Measurements from ENCODE around the gene AKAP13. TPM values are rescaled to one million over a fixed set of nuclear protein-coding genes. Genes with fewer than 3 reads are reported as not detected.
A peak's percentile ranks its signal among the peaks of the same experiment; 100 is the strongest.

Gene AKAP13
- polyA plus RNA-seq, 3 donors: 47.9 to 99.7 (median 92.6) TPM

- peaks cover 0 to 3% (median 0%) of the 10 kb centered on the region in 3 donors for H3K27me3 Mint-ChIP-seq (ENCODE audit: low read depth in 3 of 3)
- peaks cover 69 to 85% of the 10 kb centered on the region in 2 donors for H3K36me3 ChIP-seq (replicated peaks in 1 of 2; ENCODE audit: control insufficient read depth in 1 of 2, insufficient read depth in 2 of 2, low read length in 2 of 2)
- 95% methylated on average over 2 of the region's 9 CpGs for WGBS (ENCODE audit: insufficient coverage)
- peaks cover 28% of the 10 kb centered on the region for H3K79me2 ChIP-seq (ENCODE audit: insufficient read depth, low read length)
- H3K36me3 Mint-ChIP-seq: peaks cover 69 to 80% of the 10 kb centered on the region in 2 donors
- TF ChIP-seq CTCF (IDR thresholded peaks at IDR 0.05): no peak
- H3K9me3 Mint-ChIP-seq: no peaks in the 10 kb centered on the region
- no peak overlapping the region for H3K4me2 ChIP-seq (replicated peaks; ENCODE audit: extremely low read depth, low read length, poor library complexity, severe bottlenecking)
- H3K27ac Mint-ChIP-seq: peak overlapping the region in 2 of 7 donors; percentile 60 to 62
- no peak overlapping the region for H3K4me3 Mint-ChIP-seq
- no peaks in the 10 kb centered on the region for H3K27me3 ChIP-seq (ENCODE audit: control insufficient read depth in 2 of 2, insufficient read depth in 2 of 2, low read length in 2 of 2)
- no peak overlapping the region for H2AFZ ChIP-seq (ENCODE audit: insufficient read depth, low read depth, low read length, poor library complexity, severe bottlenecking)
- H3K4me1 Mint-ChIP-seq: peaks cover 20% of the 10 kb centered on the region
- intact Hi-C loops (cut with micrococcal nuclease): no loop called here
- no peak overlapping the region for H3K27ac ChIP-seq (ENCODE audit: low read depth in 1 of 2, low read length in 2 of 2)
- no peaks in the 10 kb centered on the region for H3K9me3 ChIP-seq (replicated peaks in 1 of 2; ENCODE audit: control insufficient read depth in 1 of 2, insufficient read depth in 1 of 2, low read length in 2 of 2)
- H3K4me3 ChIP-seq (replicated peaks in 1 of 3; ENCODE audit: low read depth in 2 of 3, low read length in 3 of 3): no peak overlapping the region
- H3K4me1 ChIP-seq (ENCODE audit: control insufficient read depth in 1 of 2, insufficient read depth in 2 of 2, low read length in 2 of 2): peaks cover 16 to 21% of the 10 kb centered on the region in 2 donors
- no peak for DNase-seq
- H4K20me1 ChIP-seq (ENCODE audit: insufficient read depth, low read length): peaks cover 100% of the 10 kb centered on the region
- no peak overlapping the region for H3K9ac ChIP-seq (ENCODE audit: insufficient read depth, low read length, poor library complexity, severe bottlenecking)
These were observed 305.0 kb downstream of the AKAP13 start for GRCh38 chr15:85685356-85685755.

- Histone ChIP-seq H3K4me1 (ENCODE audit: control insufficient read depth in 1 of 2, insufficient read depth in 2 of 2, low read length in 2 of 2) (peaks cover 33 to 41% of the 10 kb centered on the region in 2 donors), H3K4me2 (replicated peaks; ENCODE audit: extremely low read depth, low read length, poor library complexity, severe bottlenecking) (no peak overlapping the region), H4K20me1 (ENCODE audit: insufficient read depth, low read length) (peaks cover 100% of the 10 kb centered on the region), H3K27ac (ENCODE audit: low read depth in 1 of 2, low read length in 2 of 2) (peak overlapping the region in 1 of 2 donors; percentile 61), H3K4me3 (replicated peaks in 1 of 3; ENCODE audit: low read depth in 2 of 3, low read length in 3 of 3) (no peak overlapping the region), H3K9me3 (replicated peaks in 1 of 2; ENCODE audit: control insufficient read depth in 1 of 2, insufficient read depth in 1 of 2, low read length in 2 of 2) (no peaks in the 10 kb centered on the region), H3K36me3 (replicated peaks in 1 of 2; ENCODE audit: control insufficient read depth in 1 of 2, insufficient read depth in 2 of 2, low read length in 2 of 2) (peaks cover 68 to 85% of the 10 kb centered on the region in 2 donors), H3K27me3 (ENCODE audit: control insufficient read depth in 2 of 2, insufficient read depth in 2 of 2, low read length in 2 of 2) (no peaks in the 10 kb centered on the region), H3K9ac (ENCODE audit: insufficient read depth, low read length, poor library complexity, severe bottlenecking) (no peak overlapping the region), H2AFZ (ENCODE audit: insufficient read depth, low read depth, low read length, poor library complexity, severe bottlenecking) (no peak overlapping the region), H3K79me2 (ENCODE audit: insufficient read depth, low read length) (peaks cover 46% of the 10 kb centered on the region)
- no peak overlapping the region for H3K4me3 Mint-ChIP-seq
- peaks cover 37% of the 10 kb centered on the region for H3K4me1 Mint-ChIP-seq
- no CpG with 5 or more reads among the region's 2 CpGs for WGBS (ENCODE audit: insufficient coverage)
- H3K36me3 Mint-ChIP-seq: peaks cover 71 to 82% of the 10 kb centered on the region in 2 donors
- intact Hi-C loops (cut with micrococcal nuclease): no loop called here
- H3K27ac Mint-ChIP-seq: peak overlapping the region in 4 of 7 donors; percentile 51 to 86 (median 76)
- TF ChIP-seq CTCF (IDR thresholded peaks at IDR 0.05): no peak
- no peaks in the 10 kb centered on the region for H3K9me3 Mint-ChIP-seq
- DNase-seq: no peak
- peaks cover 0 to 3% (median 2%) of the 10 kb centered on the region in 3 donors for H3K27me3 Mint-ChIP-seq (ENCODE audit: low read depth in 3 of 3)
These were observed 306.9 kb downstream of the AKAP13 start for GRCh38 chr15:85687329-85687728.
